Left cardiac atrium (tissue), 4 donors: Measurements from ENCODE around the gene PANK4. TPM values are rescaled to one million over a fixed set of nuclear protein-coding genes. Genes with fewer than 3 reads are reported as not detected.
"Not testable (repeated sequence)": the region's sequence is repeated elsewhere in the genome, so short reads cannot be mapped to it uniquely, and the experiment has no call there.

ENCODE experiments used
- ATAC-seq, 2 donors: fragments of 200-7000 bp; cut with Tn5 transposase; one replicate each; pipeline ENCODE4 v1.9.1; 2020; ENCODE audit warnings: mild to moderate bottlenecking in 2 of 2, moderate library complexity in 2 of 2
- DNase-seq: peaks from one replicate; pipeline ENCODE4 v3.0.0-alpha.2; 2020
- intact Hi-C, 2 donors: fragments of 100-400 bp; cut with DNase I; formaldehyde crosslinking; loops; one replicate each; pipeline versions ENCODE4 v1.14.1 to v1.15.1; 2022 to 2023
- total RNA-seq, 2 donors: library from RNA; stranded (reverse); fragmentation: NEBNext Ultra II Directional; extraction: Animal tissue kit (Norgen Biotek cat#: 25700); gene quantifications; one replicate each; pipeline ENCODE4 v1.2.1, GENCODE V29; 2021
- donor health status: DM: no; HTN: yes; CAD: no.
- donor health status: DM: no; HTN: yes; CAD: no; lungs with severe emphysema.
- donor health status: DM: yes; HTN: yes; CAD: no.
- donor health status: Dilated cardiomyopathy.

Gene PANK4
- total RNA-seq, 2 donors from 2014 or later, result 37.5 to 40.6 TPM

GRCh38 chr1:2472561-2473177 lies 53.7 kb downstream of the PANK4 start:
- intact Hi-C loops, result no loop called here
- no peak for DNase-seq
- ATAC-seq, result no peak

- intact Hi-C loops, result no loop called here
- ATAC-seq (no peak), DNase-seq (no peak)
These were observed 54.3 kb downstream of the PANK4 start for GRCh38 chr1:2472109-2472508.

GRCh38 chr1:2471587-2472001 lies 54.8 kb downstream of the PANK4 start:
- DNase-seq, result no peak
- intact Hi-C loops, result no loop called here
- no peak for ATAC-seq

- ATAC-seq, result no peak
- intact Hi-C loops, result no loop called here
- no peak for DNase-seq
These were observed 55.3 kb downstream of the PANK4 start for GRCh38 chr1:2471159-2471471.

GRCh38 chr1:2470290-2471158 lies 55.9 kb downstream of the PANK4 start:
- DNase-seq (no peak), ATAC-seq (no peak)
- intact Hi-C loops, result no loop called here

GRCh38 chr1:2469103-2469940 lies 57.1 kb downstream of the PANK4 start:
- intact Hi-C loops, result no loop called here
- DNase-seq (no peak), ATAC-seq (no peak)

- intact Hi-C loops, result no loop called here
- DNase-seq (no peak), ATAC-seq (no peak)
These were observed 57.9 kb downstream of the PANK4 start for GRCh38 chr1:2468540-2468939.

- intact Hi-C loops, result no loop called here
- ATAC-seq (peak in 1 of 2 donors; percentile 56), DNase-seq (peak; percentile 37)
These were observed 58.3 kb downstream of the PANK4 start for GRCh38 chr1:2468041-2468472.

- no peak for DNase-seq
- intact Hi-C loops, result no loop called here
- no peak for ATAC-seq
These were observed 59.3 kb downstream of the PANK4 start for GRCh38 chr1:2466958-2467554.

- no peak for ATAC-seq
- intact Hi-C loops, result no loop called here
- no peak for DNase-seq
These were observed 60.1 kb downstream of the PANK4 start for GRCh38 chr1:2466270-2466665.

- intact Hi-C loops, result no loop called here
- ATAC-seq (no peak), DNase-seq (no peak)
These were observed 60.8 kb downstream of the PANK4 start for GRCh38 chr1:2465371-2466269.

- intact Hi-C loops, result no loop called here
- ATAC-seq, result no peak
- no peak for DNase-seq
These were observed 63.0 kb downstream of the PANK4 start for GRCh38 chr1:2463396-2463795.

GRCh38 chr1:2462819-2463218 lies 63.6 kb downstream of the PANK4 start:
- DNase-seq (no peak), ATAC-seq (no peak)
- intact Hi-C loops, result no loop called here

GRCh38 chr1:2460996-2461751 lies 65.2 kb downstream of the PANK4 start:
- ATAC-seq, result no peak
- no peak for DNase-seq
- intact Hi-C loops, result no loop called here

GRCh38 chr1:2460203-2460602 lies 66.2 kb downstream of the PANK4 start:
- ATAC-seq, result no peak
- intact Hi-C loops, result no loop called here
- DNase-seq, result no peak

GRCh38 chr1:2459757-2460156 lies 66.6 kb downstream of the PANK4 start:
- peak; percentile 80 to 86 for ATAC-seq
- DNase-seq, result peak; percentile 49
- intact Hi-C loops, result no loop called here

- ATAC-seq, intact Hi-C loops, DNase-seq: not testable (repeated sequence)
These were observed 67.2 kb downstream of the PANK4 start for GRCh38 chr1:2459102-2459753.
